NCI-H146 treated with DMSO at 0.1 percent for 48 hours (cell line): ENCODE measurements around the gene ORAI2.
"Not testable (repeated sequence)": the region's sequence is repeated elsewhere in the genome, so short reads cannot be mapped to it uniquely, and the experiment has no call there.

Source experiments
- DNase-seq: peaks from one replicate; lab custom pipeline; 2025; ENCODE audit not compliant: unreplicated experiment; lab: John Stamatoyannopoulos, UW

The ORAI2 gene

DNA sequence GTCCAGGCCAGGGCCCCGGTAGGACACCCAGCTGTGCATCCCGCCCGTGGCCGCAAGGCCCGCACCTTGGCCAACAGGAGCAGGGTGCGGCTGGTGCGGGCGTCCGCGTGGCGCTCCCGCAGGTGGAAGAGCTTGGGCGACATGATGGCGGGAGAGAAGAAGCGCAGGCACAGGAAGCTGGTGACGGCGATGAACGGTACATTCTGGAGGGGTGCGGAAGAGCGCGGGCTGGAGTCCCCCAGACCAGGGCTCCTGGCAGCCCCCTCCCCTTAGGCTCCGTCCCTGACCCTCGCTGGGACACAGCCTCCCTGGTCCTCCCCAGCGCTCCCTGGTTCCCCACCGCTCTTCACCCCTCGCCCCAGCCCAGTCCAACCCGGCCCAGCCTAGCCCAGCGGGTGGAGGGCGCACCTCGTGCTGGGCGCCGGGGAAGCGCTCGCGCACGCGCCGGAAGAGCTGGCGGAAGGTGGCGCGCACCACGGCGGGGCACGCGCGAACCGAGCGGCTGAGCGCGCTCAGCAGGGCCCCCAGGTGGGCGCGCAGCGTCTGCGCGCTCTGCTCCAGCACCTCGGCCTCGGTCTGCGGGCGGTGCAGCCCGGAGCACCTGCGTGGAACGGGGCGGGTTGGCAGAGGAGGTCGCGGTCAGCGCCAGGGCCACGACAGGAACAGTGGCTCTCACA lies 61.2 kb downstream of the ORAI2 start:
- DNase-seq = not testable (repeated sequence)

DNA sequence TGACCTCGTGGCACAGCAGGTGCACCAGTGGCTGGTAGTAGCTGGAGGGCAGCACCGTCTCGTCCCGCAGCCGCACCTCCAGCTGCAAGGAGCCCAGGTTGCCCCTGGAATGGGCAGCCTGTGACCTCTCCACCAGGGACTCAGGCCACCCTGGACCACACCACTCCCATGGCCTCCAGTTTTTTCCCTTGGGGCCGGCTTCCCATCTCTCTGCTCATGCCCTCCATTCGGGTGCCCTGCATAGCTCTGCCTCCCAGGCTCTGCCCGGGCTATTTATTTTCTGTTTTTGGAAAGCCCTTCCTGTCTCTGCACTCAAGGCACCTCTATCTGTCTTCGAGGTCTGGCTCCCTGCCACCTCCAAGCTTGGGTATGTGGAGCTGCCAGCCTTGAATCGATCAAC lies 63.5 kb downstream of the ORAI2 start:
- DNase-seq = not testable (repeated sequence)

DNA sequence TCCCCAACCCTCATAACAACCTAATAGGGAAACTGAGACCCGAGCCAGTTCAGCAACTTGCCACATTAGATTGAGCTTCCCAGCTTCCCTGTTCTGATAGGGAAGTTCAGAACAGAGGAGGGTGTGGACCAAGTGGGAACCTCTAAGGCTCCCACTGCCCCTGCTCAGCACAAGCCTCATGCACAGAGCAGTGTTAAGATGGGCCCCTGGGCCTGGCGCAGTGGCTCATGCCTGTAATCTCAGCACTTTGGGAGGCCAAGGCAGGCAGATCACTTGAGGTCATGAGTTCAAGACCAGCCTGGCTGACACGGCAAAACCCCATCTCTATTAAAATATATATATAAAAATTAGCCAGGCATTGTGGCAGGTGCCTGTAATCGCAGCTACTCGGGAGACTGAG lies 63.9 kb downstream of the ORAI2 start:
- not testable (repeated sequence) for DNase-seq

DNA sequence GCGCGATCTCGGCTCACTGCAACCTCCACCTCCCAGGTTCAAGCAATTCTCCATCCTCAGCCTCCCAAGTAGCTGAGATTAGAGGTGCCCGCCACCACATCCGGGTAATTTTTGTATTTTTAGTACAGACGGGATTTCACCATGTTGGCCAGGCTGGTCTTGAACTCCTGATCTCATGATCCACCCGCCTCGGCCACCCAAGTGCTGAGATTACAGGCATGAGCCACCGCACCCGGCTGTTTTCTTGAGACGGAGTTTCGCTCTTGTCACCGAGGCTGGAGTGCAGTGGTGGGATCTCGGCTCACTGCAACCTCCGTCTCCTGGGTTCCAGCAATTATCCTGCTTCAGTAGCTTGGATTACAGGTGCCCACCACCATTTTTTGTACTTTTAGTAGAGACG lies 64.9 kb downstream of the ORAI2 start:
- not testable (repeated sequence) for DNase-seq

DNA sequence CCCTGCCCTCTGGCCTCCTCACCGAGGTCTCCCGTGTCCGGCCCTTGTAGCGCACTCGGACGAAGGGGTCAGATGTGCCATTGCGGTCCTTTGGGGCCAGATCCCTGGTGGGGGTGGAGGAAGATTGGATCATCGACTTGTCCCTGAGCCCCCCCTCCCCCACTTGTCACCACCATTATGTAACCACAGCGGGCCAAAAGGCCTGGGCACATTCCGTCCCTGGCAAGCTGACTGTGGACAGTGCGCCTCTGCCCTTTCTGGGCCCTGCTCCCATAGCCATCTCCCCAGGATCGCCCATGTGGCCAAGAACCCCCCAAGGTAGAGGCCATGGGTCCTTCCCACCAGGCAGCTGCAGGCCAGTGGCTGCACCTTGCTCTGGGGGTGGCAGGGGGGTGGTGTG lies 69.8 kb downstream of the ORAI2 start:
- not testable (repeated sequence) for DNase-seq

DNA sequence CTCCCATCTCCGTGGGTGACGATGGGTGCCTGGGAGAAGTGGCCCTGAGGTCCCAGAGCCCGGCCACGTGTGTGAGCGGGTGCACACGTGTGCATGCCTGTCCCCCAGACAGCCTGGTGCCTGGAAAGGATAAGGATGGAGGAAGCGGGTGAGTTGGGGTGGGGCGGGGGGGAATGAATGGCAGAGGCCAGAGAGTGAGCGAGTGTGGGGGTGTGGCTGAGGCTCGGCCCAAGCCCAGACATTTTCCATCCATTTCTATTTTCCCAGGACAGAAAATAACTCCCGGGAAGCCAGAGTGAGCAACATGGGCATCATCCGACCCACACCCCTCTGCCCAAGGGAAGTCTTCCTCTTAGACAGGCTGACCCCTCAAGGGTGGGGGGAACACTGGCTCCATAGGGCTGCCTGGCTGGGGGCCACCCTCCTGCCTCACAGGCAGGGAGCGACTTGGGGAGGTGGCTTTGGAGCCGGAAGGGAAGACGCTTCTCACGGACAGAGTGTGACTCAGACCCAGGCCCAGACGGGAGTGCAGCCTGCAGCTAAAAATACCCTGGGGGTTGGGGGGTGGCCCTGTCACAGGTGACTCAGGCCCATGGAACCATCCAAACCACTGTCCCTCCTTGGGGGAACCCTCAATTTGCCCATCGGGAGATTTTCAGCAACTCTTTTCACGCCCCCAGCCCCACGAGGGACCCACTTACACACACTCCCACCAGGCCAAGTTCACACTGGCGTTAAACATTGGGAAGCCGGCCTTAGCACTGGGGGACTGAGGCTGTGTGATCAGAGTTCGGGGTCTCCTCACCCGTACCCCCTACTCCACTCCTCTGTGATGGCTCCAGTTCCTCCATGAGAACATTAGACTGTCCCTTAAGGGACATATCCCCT lies 72.2 kb downstream of the ORAI2 start:
- not testable (repeated sequence) for DNase-seq
